ENCODE results near the gene SPATS2L.

Gene SPATS2L

GRCh38 chr2:200351815-200352214, 45.3 kb downstream of the SPATS2L start:
- DNase-seq (no peak), ATAC-seq (no peak)

GRCh38 chr2:200352636-200353035, 46.1 kb downstream of the SPATS2L start:
- no peak for ATAC-seq
- no peak for DNase-seq

DNA sequence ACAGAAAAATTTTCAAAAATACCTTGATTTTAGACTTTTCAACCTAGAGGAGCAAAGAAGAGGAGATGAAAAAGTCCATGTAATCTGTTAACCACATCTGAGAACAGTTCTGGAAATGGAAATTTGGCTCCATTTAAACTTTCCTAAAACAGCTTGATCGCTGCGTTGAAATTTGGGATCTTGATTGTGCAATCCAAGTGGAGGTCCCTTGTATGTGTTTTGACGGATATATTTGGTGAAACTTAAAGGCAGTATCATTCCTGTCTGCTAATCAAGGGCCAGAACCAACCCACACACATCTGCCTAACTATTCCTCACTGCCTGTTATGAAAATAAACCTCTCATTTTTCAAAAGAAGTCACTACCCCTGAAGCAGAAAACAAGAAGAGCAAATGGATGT, 46.6 kb downstream of the SPATS2L start:
- ATAC-seq (no peak), DNase-seq (no peak)

DNA sequence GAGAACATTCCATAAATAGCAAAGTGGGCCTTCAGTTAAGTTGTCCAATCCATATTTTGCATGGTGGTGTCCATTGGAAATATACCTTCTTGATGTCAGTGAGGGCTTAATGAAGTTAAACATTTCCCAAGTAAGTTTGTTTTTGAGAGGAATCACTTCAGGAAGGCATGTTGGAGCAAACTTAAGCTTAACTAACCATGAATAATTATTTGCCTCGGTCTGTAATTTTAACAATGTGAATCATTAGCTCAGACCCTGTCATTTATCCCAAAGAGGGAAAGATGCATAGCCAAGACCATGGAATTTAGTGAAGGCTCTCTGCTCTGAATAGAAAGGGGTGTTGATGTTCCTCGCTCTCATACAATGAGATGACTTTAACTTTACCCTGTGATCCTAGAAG, 47.4 kb downstream of the SPATS2L start:
- ATAC-seq: no peak
- DNase-seq: no peak

GRCh38 chr2:200354833-200355751, 48.6 kb downstream of the SPATS2L start:
- no peak for DNase-seq
- ATAC-seq: no peak

- no peak for DNase-seq
Measured at GRCh38 chr2:200356321-200356720, 49.8 kb downstream of the SPATS2L start.

GRCh38 chr2:200356857-200357384, 50.4 kb downstream of the SPATS2L start:
- ATAC-seq: no peak
- no peak for DNase-seq

More at GRCh38 chr2:200356321-200356720, 49.8 kb downstream of the SPATS2L start:
- no peak for ATAC-seq

DNA sequence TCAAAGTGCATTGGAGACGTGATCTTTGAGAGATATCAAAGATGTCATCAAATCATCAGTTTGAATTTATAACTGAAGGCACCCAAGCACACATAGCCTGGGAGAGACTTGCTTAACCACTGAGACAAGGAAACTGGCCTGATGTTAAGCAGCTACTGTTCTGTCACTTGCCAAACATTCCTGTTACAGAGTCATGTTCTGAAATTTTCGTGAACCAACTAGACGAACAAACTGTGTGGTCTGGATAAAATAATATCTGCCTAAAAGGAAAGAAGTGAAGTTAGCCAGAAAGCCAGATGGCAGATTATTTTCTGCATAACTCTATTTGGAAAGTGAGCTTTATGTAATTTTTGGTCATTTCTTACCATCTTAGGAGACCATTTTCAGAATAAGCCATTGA, 51.4 kb downstream of the SPATS2L start:
- DNase-seq (no peak), ATAC-seq (no peak)

DNA sequence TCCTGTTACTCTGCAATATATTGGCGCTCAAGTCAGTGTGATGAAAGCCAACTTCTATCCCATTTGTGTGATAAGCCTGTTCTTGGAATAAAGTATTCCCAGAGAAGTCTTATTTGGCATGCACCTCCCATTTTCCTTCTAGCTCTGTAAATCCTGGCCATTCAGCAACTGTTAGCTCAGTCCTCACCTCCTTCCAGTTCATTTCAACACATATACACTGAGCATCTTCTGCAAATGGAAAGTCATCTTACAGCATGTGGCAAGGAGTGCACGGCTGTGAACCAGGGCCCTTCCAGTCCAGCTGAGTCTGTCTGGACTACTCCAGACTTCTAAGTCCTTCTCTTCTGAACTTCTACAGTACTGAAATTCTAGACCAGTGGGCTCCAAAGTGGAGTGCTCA, 53.1 kb downstream of the SPATS2L start:
- DNase-seq: no peak
- no peak for ATAC-seq

DNA sequence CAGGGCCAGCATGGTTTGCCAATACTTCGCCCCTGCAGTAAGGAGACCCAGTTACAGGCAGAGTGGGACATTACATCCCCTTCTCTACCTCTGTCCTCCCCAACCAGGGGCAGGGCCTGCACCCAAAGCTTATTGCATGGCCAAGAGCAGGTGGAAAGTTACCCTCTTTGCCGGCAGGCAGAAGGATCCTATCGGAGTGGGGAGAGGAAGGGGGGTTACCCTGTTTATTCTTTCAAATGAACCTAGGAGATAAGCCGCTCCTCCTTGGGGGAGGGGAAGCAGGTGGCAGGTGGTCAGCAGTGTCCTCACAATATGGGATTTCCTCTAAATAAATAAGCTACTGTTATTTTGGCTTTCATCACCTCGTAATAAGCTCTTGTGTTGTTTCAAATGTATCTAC, 53.9 kb downstream of the SPATS2L start:
- ATAC-seq (no peak), DNase-seq (no peak)

DNA sequence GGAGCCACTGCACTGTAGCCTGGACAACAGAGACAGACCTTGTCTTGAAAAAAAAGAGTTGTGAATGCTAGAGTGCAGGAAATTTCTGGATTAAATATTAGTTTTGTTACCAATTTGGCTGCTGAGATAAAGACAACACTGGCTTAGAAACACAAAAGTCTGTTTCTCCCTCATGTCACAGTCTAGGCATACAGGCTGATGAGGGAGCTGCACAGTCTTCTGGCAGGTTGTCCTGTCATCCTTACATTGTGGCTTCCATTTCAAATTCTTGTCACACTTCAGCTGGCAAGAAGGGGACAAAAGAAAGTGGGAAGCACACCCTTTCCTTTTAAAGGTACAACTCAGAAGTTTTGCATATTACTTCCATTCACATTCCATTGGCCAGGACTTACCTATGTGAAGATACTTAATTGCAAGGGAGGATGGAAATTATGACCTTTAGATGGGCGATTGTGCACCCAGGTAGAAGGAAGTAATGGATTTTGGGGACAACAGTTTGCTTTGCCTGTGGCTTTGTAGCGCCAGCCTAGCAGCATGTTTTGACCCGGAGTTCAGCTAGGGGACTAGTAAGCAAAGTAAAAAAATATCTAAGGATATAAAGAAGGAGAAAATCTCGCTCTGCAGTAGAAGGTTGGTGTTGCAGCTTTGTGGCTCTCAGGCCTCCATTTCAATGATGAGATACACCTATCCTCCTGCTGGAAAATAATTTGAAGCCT, 55.9 kb downstream of the SPATS2L start:
- DNase-seq: no peak
- no peak for ATAC-seq

DNA sequence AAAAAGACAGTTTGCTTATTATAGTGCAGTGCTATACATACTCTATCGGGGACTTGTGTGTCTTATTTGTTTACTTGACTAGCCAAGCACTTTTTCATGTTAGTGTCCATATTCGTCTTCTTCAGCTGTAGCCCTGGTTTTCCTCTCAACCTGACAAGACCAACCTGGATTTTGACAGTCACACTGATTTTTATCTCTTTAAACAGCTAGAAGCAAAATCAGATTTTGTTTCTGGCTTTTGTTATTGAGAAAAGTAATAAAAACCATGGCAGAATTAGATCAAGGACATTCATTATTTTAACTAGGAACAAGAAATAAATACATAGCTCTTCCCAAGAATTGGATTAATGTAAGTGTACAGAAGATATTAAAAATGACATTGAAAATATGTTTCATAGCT, 56.8 kb downstream of the SPATS2L start:
- ATAC-seq (no peak), DNase-seq (no peak)

GRCh38 chr2:200364142-200364541, 57.6 kb downstream of the SPATS2L start:
- ATAC-seq (no peak), DNase-seq (no peak)

DNA sequence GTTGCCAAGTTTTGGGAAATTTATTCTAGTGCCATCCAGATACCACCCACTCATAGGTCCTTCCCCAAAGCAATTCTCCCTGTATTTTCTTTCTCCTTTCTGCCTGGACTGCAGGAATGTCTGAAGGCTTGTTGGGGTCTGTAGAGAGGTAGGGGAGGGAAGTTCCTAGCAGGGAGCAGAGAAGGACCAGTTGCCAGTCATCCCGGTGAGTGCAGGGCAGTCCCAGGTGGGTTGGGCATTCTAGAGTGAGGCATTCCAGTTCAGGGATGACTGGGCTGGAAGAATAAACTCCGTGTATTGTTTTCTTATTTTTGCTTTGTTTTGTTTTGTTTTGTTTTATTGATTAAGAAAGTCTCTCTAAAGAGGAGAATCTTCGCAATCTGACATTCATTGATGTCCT, 58.1 kb downstream of the SPATS2L start:
- no peak for ATAC-seq
- DNase-seq: no peak

DNA sequence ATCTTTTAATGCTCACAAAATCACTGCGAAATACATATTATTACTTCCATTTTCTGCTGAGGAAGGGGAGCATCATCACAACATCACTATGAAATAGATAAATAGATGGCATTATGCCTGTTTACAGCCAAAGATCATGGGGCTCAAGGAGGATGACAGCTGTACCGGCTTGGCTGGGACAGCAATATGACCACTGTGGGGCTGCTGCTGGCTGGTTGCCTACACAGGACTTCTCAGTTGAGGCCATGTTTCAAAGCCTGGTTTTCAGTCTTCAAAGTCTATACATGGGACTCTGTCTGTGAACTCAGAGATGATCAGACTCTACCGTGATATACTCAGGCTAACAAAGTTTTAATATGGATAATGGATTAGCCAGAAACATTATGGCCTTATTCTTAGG, 58.7 kb downstream of the SPATS2L start:
- no peak for ATAC-seq

GRCh38 chr2:200367155-200367554, 60.7 kb downstream of the SPATS2L start:
- no peak for ATAC-seq
- DNase-seq: no peak

More for the DNA sequence above, 58.7 kb downstream of the SPATS2L start:
- DNase-seq: no peak

DNA sequence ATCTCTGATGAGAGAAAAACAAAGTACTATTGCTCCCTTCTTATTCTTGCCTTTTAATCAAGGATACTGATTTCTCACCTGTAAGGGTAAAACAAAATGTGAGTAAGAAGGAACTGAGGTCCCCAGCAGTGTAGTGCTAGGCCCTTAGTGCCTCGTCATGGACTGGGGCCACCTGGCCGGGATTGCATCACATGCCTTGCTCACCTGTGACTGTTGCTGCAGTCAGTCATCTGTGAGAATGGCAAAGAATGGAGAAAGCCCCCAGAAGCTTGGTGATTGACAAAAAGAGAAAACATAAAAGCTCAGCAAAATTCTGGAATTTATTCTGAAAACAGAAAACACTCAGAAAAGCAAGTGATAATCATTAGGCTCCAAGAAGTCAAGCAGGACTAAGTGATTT, 63.4 kb downstream of the SPATS2L start:
- no peak for ATAC-seq
- no peak for DNase-seq

DNA sequence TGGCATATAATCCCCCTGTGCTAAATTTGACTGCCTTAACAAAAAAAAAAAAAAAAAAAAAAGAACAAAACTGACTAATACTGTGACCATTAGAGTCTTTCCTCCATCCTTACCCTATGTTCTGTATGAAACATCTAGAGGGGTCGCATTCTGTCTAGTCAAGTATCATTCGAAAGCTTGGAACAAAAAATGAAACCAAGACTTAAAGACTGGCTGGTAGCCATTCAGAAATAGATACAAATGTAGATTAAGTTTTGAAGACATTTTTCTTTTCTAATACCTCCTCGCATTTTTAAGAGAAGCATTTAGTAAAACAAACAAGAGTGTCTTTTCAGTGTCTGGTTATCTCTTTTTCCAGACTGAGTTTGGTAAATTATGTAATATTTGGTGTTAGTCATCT, 66.7 kb downstream of the SPATS2L start:
- DNase-seq (no peak), ATAC-seq (peak; percentile 28)

DNA sequence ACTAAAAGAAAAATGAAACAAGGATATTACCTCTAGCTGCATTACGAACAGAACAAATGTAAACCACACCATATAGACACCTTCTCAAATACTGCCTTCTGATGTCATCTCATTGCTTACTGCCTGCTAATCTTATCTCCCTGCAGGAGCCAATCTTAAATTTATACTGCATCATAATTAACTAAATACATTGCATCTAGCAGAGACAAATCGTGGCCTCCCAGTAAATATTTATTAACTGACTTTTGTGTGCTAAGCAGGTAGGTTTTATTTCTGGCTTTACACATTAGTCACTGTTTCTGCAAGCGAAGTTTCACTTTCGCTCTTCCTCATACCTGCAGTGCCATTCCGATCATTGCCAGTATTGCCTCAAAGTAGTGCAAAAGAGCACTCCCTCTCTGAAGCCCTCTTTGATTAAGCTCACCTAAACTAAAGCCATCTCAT, 67.5 kb downstream of the SPATS2L start:
- DNase-seq (no peak), ATAC-seq (peak; percentile 92)

GRCh38 chr2:200376513-200377354, 70.2 kb downstream of the SPATS2L start:
- DNase-seq (no peak), ATAC-seq (no peak)

GRCh38 chr2:200377355-200378336, 71.2 kb downstream of the SPATS2L start:
- ATAC-seq: no peak

More at GRCh38 chr2:200377355-200378336, 71.2 kb downstream of the SPATS2L start:
- no peak for DNase-seq
